Subcutaneous adipose tissue (tissue), 4 donors: ENCODE measurements around the gene MCC. TPM values are rescaled to one million over a fixed set of nuclear protein-coding genes. Genes with fewer than 3 reads are reported as not detected.

ENCODE experiments used
- CTCF ChIP-seq: fragments of 450-650 bp; IDR thresholded peaks from one replicate; pipeline ENCODE4 v1.5.1; 2016; ENCODE audit warnings: low read depth, mild to moderate bottlenecking, control low read depth, antibody characterized with exemption, moderate library complexity
- total RNA-seq, 4 donors: library from RNA; depleted of rRNA; stranded (reverse); fragments of >200 nt; gene quantifications; one replicate each; pipeline ENCODE4 v1.1.0, GENCODE V29; 2016

MCC gene
- total RNA-seq, 4 donors from 2014 or later = 15.0 to 57.3 (median 23.7) TPM

- no peak for TF ChIP-seq CTCF
These were observed 41.8 kb downstream of the MCC start for GRCh38 chr5:113446358-113446927.

GRCh38 chr5:113437111-113437510, 51.1 kb downstream of the MCC start:
- TF ChIP-seq CTCF = no peak

GRCh38 chr5:113435575-113435974, 52.7 kb downstream of the MCC start:
- TF ChIP-seq CTCF = no peak

GRCh38 chr5:113434889-113435288, 53.4 kb downstream of the MCC start, which contains the start of gene TSSK1B:
TSS of gene TSSK1B (minus strand) at chr5:113434989. CDS start at chr5:113434839, 150 bp downstream.
- no peak for TF ChIP-seq CTCF

GRCh38 chr5:113433862-113434612, 54.2 kb downstream of the MCC start:
- no peak for TF ChIP-seq CTCF

GRCh38 chr5:113433071-113433470, 55.2 kb downstream of the MCC start:
- no peak for TF ChIP-seq CTCF

GRCh38 chr5:113427871-113428574, 60.2 kb downstream of the MCC start:
- TF ChIP-seq CTCF = no peak
